CD1c-positive myeloid dendritic cell (primary cell): ENCODE results near the gene MAP4K2.

ENCODE experiments used
- DNase-seq: peaks from one replicate; pipeline ENCODE4 v3.0.0-alpha.2; 2016; ENCODE audit errors: extremely low spot score

MAP4K2 gene

DNA sequence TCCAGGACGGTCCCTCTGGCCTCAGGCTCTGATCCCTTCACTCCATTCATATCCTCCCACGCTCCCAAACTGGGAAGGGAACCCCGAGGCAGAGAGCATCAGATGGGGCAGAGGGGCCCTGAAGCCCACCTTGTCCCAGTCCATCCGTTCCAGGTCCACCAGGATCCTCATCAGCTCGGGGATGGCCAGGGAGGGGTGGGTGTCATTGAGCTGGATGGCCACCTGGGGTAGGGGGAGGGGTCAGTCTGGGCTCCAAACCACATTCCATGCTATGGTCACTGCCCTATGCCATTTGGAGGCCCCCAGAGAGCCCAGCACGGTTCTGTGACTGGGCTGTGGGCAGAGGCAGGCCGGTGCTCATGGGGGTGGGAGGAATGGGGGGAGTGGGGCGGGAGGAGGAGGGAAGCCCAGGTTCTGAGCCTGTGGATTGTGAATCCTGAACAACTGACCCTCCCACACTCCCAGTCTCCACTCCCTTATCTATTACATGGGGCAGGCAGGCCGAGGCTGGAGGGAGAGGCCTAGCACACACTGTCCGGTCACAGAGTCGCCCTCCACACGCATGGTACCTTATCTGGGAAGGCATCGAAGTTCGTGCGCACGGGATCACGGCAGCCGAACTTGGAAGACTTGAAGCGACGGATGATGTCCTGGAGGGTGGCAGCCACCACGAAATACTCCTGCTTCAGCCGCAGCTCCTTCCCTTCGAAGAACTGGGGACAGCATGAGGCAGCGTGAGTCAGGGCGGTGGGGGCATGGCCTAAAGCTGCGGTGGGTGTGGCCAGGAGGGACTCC lies 48.7 kb downstream of the MAP4K2 start:
- no peak for DNase-seq

DNA sequence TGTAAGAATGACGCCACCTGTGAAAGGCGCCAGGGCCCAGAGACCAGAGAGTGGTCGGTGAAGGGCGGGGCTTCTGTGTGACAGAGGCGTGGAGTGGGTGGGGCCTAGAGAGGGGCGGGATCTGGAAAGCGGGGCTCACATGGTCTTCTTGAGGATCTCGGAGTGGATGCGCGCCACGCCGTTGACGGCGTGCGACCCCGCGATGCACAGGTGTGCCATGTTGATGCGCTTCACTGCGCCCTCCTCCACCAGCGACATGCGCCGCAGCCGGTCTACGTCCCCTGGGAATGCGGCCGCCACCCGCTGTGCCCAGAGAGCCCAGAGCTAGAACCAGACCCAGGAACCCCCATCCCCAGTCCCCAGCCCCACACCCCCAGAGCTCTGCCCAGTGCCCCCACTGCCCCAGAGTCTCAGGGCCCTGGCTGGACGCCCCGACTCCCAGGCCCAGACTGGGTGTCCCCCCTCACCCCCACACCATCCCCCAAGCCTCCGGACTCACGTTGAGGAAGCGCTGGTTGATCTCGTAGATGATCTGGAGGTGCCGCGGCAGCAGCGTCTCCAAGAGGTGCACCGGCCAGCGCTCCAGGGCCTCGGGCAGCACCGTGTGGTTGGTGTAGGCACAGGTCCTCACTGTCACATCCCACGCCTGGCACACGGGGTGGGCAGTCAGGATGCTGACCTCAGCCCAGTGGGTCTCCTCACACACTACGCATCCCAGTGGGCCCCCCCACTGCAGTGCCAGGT lies 49.5 kb downstream of the MAP4K2 start:
- DNase-seq: no peak

DNA sequence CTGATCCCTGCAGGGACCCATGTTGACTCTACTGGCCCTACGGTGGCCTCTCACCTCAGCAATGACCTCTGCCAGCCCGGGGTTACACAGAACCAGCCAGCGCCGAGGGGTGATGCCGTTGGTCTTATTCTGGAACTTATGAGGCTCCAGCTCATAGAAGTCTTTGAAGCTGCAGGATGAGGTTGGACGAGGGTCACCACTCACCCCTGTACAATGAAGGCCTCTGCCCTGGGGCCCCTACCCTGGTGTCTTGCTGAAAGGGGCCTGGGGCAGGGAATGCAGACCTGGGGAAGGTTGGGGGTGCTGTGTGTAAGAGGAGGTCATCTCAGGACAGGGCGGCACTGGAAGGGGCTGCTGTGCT lies 50.0 kb downstream of the MAP4K2 start:
- DNase-seq: no peak

DNA sequence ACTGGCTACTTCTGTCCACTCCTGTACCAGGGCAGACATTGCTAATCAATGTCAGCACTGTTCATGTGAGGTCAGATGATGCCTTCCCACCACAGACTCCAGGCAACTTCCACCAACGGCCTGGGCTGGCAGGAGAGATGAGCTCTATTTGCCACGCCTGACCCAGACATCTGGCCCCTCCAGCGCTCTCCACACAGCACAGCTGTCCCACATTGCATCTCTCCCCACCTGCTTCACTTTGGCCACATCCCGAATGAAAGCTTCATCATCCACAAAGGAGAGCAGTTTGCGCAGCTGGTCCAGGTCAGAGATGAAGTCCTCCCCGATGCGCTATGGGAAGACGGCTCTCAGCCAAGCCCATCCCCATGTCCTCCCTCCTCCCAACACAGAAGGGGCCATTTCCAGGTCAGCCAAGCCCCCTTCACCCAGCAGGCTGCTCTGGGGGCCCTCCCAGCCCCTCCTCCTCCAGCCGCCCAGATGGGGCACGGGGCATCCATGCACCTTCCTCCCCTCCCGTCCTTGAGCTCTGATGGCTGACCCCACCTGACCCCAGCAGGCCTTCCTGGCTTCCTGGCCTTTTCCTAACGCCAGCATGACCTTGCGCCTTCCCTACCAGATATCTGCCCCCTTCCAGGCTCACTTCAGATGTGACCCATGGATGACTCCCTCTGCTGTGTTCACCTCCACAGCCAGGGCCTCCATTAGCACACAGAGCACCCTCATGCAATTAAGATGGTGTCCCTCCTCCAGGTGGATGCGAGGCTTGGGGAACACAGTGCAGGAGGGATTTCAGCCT lies 50.6 kb downstream of the MAP4K2 start:
- DNase-seq: no peak

DNA sequence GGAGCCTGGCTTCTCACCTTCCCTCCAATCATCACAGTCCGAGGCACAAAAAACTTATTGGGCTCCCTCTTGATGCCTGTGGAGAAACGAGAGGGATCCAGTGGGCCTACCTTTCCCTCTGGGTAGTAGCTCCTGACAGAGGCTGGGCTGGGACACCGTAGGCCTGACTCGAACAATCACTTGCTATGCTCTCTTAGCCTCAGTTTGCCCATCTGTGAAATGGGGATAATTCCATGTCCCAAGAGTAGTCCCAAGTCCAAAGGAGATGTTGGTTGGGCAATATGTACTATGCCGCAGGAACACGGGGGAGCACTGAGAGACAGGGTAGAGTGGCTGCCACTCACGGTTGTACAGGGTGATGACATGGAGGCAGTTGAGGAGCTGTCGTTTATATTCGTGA lies 51.4 kb downstream of the MAP4K2 start:
- no peak for DNase-seq

DNA sequence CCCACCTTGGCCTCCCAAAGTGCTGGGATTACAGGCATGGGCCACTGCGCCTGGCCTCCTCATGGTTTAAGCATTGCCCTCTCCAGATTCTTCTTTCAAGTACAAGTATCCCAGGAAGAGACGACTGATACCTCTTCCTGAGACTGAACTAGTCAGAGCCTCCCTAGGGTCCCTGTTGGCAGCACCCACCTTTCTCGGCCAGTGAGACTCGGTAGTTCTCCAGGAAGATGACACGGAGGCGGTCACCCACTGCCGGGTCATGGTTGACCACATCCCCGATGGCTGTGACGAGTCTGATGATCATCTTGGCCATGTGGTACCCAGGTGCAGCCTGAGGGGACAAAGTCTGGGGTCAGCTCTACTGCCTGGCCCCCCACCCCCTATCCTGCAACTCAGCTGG lies 51.9 kb downstream of the MAP4K2 start:
- DNase-seq: no peak

DNA sequence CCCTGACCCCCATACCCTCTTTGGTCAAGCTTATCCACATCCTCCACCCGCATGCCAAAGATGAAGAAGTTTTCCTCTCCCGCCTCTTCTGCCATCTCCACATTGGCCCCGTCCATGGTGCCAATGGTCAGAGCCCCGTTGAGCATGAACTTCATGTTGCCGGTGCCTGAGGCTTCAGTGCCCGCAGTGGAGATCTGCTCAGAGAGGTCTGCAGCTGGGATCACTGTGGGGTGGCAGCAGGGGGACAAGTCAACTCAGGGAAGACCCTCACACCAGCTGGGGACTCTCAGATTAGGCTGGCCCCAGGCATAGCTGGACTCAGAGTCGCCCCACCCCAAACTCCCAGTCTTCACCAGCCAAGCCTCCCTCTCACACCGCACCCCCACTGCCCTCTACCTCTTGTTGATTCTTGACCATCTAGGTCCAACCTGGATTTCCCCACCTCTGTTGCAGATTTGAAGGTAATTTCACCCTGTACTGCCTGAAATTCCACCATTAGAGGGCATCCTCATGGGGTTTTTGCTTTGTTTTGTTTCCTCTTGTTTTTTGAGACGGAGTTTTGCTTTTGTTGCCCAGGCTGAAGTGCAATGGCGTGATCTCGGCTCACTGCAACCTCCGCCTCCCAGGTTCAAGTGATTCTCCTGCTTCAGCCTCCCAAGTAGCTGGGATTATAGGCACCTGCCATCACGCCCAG lies 52.5 kb downstream of the MAP4K2 start:
- DNase-seq: no peak

DNA sequence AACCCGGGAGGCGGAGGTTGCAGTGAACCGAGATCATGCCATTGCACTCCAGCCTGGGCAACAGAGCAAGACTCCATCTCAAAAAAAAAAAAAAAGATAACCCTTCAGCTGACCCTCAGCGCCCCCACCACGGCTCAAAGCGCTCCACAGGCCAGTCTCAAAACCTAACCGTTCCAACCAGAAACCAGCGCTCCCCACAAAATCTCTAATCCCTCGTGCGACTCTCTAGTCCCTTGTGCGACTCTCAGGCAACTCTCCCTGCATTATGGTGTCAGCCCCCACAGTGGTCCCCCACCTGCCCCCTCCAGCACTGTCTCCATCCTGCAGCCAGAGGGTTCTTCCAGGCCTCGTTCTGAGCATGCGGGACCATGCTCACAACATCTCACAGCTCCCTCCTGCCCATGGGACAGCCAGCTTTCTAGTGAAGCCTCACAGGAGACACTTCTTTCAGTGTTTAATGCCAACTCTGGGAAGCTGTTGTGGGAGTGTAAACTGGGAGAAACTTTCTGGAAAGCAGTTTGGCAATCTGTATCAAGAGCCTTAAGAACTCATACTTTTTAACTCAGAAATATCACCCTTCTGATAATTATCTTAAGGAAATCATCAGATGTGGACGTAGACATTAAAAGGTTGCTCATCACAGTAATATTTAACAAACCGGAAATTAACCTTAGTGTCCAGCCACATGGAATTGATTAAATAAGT lies 54.9 kb downstream of the MAP4K2 start:
- DNase-seq: no peak

DNA sequence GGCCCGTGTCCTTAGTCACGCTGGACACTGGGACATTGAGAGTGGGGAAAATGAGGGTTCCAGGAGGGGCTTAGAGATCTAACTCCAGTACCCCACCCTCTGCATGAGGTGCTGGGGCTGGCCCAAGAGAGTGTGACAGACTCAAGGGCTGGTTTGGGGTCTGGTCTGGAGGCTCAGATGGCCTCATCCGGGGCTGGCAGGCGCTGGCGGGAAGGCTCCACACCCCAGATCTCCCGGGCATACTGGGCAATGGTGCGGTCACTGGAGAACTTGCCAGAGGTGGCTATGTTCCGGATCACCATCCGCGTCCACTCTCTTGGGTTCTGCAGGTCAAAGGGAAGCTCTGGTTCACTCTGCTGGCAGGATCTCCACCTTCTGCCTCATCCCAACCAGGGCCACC lies 56.5 kb downstream of the MAP4K2 start:
- DNase-seq: no peak

DNA sequence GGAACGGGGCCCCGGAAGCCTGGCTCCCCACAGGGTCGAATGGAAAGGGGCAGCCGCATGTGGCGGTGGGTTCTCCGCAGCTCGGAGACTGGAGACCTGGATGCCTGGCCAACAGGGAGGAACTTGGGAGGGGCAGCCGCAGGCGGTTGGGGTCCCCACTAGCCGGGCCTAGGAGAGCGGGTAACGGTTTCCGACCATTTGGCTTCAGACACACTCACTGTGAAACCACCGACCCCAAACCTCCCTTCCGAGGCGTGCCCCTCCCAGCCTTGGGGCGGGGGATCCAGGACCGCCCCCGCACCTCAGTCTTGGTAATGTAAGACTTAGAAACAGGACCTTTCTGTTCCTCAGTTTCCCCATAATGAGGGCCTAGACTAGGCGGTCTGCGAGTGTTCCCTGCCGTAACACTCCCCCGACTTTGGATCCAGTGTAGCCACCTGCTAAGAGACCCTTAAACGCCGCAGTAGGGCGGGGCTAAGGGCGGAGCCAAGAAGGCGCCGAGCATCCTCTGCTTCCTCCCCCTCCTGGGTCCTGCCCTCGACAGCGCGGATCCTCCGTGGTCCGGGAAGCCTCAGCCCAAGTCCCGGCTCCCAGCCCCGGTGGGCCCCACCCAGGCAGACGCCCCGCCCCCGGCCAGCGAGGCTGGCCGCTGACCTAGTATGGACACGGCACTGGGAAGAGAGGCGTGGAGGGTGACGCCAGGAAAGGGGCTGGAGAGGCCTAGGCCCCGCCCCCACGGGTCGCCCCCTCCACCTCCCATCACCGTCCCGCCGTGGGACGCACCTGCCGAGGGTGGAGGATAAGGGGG lies 57.3 kb downstream of the MAP4K2 start:
- peak; percentile 59 for DNase-seq

DNA sequence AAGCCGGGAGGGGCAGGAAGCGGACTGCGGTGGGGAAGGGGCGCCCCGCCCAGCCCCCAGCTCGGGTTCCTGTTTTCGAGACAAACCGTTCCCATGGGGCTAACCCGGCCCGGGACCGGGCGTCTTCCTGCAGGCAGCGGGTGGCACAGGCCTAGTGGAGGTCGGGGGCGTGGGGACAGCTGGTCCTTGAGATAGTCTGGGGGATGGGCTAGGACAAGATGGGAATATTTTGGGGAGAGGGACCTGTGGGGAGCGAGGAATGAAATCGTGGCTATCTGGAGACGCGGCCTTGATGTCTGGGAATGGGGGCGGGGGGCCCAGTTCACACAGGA lies 57.9 kb downstream of the MAP4K2 start:
- peak; percentile 77 for DNase-seq

DNA sequence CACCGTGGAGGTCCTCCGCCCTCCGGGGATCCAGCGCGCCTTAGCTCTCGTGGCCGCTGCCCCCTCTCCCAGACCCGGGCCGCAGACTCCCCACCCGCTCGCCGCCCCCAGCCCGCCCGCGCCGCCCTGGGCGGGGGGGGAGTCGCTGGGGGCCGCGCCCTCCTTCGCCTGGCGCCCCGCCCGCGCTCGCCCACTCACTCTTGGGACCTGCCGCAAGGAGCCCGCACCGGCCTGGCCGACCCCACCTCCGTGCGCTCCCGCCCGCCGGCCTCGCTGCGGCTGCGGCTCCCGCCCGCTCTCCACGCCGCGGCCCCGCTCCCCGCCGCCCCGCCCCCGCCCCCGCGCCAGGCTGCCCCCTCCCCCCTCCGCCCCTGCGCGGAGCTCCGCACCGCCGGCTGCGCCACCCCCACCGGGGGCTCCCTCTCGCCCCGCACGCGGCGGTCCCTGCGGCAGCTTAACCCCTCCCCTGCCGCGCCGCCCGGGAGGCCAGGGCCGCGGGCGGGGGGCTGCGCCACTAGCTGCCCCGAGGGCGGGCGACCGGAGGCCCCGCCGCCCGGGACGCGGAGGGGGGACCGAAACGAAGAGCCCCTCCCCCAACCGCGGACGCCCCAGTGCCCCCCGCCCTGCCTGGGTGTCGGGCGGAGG lies 58.3 kb downstream of the MAP4K2 start:
- DNase-seq: no peak

DNA sequence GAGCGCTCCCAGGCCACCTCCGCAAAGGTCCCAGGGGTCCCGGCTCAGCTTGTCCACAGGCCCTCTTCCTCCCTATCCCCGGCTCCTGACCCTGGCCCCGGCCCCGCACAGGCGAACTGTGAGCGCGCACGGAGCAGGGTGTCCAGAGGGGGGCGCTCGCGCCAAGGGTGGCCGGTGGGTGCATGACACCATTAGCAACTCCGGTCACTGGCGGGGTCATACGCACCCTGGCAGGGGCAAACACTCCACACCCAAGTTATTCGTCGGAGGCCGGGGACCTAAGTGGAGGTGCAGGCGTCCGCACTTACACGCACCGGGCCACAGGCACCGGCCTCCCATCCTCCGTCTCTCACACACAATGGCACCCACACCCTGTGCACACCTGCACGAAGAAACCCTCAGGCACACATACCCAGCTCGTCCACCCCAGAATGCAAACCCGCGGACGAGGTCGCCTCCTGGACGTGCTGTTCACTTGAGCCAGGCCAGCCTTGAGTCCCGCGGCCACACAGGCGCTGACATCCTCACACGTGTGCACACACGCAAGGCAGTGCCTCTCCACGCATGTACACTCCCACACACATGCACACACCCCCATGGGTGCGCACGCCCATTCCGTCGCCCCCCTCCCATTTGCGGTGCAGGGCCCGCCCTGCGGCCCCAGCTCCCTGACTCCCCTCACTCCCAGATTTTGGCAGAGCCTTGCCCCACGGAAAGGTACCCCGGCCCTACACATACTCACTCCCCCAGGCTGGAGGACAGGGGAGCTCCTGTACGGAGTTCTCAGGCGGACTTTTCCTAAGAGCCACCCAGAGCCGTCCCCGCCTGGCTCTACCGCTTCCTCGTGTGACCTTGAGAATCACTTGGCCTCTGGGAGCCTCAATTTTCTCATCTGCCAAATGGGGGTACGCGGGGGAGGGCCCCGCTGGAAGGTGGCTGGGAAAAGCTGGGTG lies 59.1 kb downstream of the MAP4K2 start, which contains the start of gene RASGRP2:
RASGRP2 (minus strand) TSS at position 552 of the 953 bp plus-strand sequence. CDS start 1,276 bp downstream, outside the sequence.
- peak; percentile 73 for DNase-seq

DNA sequence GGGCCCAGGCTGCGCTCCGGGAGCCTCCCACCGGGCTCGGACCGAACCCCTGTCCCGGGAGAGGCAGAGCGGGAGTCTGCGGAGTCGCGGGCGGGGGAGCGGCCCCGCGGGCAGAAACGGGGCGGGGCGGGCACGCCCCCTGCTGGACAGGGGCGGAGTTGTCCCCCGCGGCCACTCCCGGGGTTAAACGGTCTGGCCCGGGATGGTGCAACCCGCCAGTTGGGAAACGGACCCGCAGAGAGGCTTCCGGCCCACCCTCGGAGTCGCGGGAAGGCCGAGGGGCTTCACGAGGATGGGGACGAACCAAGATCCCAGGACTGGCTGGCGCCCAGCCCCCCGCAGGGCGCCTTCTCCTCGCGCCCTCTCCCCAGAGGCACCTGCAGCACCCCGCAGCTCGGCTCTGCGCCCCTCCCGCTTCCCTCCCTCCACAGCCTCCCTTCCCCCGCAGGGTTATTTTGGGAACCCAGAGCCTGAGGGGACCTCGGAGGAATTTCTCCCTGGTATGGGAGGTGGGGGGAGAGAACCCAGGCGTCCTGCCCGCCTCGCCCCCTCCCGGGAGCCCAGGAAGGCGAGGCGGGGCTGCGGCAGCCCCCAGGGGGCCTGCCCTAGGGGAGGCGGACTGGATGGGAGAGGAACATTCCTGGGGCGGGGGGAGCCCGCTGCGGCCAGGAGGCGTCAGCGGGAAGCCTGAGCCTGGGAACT lies 60.0 kb downstream of the MAP4K2 start:
- peak; percentile 85 for DNase-seq

DNA sequence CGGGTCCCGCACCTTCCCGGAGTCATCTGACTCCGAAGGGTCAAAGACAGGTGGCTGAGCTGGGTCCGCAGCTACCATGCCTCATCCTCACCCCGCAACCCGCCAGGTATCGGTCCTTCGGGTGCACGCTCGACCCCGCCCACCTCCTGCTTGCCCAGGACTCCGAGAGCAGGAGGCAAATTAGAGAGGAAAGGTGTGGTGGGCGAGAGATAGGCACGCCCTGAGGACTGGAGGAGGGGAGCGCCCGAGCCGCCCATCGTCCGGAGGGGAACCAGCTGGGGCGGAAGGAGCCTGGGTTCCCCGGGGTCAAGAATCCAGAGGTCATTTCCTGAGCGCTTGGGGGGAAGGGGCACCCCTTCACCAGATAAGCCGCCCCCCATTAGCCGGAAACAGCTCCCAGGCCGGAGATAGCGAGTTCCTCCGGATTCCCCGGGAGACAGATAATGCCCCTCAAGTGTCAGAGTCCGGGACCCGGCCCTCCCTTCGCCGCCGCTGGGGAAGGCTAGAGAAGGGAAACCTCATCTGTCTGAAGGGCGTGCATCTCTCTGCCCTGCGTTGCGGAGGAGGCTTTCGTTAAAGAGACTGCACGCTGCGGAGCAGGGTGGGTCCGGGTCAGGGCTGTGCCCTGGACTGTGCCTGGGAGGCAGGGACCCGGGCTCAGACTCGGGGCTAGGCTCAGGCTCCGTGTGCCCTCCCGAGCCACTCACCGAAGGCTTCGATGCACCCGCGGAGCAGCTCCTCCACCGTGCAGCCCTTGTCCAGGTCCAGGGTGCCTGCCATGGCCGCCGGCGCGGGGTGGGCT lies 60.7 kb downstream of the MAP4K2 start:
- DNase-seq: peak; percentile 46

DNA sequence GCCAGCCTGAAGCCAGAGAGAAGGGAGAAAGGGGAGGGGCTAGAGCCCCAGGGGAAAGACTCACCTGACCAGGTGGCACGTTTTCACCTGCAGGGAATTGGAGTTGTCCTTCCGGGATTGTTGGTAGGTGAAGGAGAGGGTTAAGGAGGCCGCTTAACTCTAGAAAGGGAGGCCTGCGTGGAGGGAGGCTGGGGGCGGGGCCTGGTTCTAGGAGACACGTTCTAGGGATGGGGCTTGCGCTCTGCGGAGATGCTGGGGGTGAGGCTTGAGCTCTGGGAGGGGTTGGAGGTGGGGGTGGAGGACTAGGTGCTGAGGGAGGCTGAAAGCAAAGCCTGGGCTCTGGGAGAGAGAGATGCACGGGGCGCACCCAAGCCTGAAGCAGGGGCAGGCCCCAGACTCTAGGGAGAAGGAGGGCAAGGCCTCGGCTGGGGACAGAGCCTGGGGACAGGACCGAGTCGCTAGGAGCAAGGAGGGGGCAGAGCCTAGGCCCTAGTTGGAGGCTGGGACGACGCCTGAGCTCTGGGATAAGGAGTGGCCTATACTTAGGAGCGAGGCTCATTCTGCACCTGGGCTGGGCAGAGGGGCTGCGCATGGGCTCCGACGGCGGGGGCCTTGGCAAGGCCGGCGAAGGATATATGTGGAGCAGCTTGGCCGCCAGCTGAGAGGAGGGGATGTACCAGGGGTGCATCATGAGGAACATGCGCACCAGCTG lies 61.5 kb downstream of the MAP4K2 start:
- no peak for DNase-seq

DNA sequence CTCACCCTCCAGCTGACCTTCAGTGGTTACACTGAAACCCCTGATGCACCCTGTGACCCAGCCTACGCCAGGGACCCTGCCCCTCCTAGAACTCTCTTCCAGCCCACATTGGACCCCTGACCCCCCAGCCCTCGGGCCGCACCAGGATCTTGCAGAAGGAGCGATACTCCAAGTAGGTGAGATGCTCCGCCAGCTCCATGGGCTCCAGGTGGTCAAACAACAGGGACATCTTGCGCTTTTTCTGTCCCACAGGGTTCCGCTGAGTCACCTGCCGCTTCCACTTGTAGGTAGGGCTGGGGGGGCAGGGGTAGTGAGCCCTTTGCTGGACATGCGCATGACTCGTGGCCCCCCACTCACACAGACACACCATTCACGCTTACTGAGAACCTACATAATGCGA lies 63.1 kb downstream of the MAP4K2 start:
- no peak for DNase-seq
